ENCODE data around the gene ACER1.
"Not testable (repeated sequence)": the region's sequence is repeated elsewhere in the genome, so short reads cannot be mapped to it uniquely, and the experiment has no call there.

Gene ACER1

GRCh38 chr19:6355321-6356040 lies 22.1 kb upstream of the ACER1 start:
- DNase-seq, result not testable (repeated sequence)

- DNase-seq, result no peak
These were observed 20.8 kb upstream of the ACER1 start for GRCh38 chr19:6354098-6354674.

DNA sequence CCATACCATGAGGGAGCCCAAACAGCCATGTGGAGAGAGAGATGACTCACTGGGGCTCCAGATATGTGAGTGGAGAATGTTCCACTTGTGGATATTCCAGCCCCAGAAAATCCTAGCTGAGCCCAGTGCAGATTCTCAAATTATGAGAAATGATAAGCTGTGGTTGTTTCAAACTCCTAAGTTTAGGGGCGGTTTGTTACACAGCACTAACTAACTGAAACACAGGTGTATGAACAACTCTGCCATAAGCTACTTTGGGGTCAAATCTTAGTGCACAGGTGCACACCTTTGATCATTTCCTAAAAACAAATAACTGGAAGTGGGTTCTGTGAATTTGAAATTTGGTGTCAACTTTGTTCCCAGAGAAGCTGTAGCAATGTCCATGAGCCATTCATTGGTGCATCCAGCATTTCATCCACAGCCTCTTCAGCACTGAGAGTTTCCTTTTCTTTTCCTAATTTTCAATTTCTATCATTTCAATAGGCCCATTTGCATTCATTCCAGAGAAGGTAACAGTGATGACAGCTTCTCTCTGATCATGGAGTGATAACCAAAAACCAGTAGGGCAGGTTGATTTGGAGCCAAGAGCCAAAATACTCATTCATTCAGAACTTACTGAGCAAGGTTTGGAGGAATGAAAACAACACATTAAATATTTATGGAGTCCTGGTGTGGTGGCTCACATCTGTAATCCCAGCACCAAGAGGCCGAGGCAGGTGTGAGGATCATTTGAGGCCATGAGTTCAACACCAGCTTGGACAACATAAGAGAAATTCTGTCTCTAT lies 19.2 kb upstream of the ACER1 start:
- no peak for DNase-seq

GRCh38 chr19:6350688-6351087 lies 17.3 kb upstream of the ACER1 start:
- DNase-seq, result no peak

- DNase-seq, result not testable (repeated sequence)
These were observed 15.9 kb upstream of the ACER1 start for GRCh38 chr19:6349271-6349670.

GRCh38 chr19:6343462-6343861 lies 10.1 kb upstream of the ACER1 start:
- no peak for DNase-seq

DNA sequence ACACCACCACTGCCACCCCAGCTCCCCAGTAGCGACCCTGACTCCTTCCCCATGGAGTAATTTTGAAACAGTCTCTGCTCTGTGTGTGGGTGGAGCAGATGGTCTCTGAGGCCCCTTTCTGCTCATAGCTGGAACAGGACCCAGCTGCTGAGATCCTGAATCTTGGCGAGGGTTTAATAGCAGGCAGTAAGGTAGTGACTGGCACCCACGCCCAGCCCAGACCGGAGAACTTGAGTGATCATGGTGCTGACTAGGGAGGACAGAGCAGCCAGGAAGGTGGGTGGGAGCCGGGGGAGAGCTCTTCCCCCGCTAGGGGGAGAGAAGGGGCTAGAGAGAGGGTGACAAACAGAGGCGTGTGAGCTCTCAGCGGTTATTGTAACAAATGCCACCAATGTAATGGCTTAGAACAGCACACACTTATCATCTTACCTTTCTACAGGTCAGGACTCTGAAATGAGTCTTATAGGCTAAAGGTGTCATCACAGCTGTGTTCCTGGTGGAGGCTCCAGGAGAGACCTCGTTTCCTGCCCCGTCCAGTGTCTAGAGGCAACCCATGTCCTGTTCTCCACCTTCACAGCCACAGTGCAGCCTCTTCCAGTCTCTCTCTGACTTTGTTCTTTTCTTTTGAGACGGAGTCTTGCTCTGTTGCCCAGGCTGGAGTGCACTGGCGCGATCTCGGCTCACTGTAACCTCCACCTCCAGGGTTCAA lies 7.2 kb upstream of the ACER1 start:
- DNase-seq, result no peak

GRCh38 chr19:6334490-6335285 lies 1.3 kb upstream of the ACER1 start:
- DNase-seq, result no peak

- DNase-seq, result no peak
These were observed 6.6 kb downstream of the ACER1 start for GRCh38 chr19:6326815-6327214.

DNA sequence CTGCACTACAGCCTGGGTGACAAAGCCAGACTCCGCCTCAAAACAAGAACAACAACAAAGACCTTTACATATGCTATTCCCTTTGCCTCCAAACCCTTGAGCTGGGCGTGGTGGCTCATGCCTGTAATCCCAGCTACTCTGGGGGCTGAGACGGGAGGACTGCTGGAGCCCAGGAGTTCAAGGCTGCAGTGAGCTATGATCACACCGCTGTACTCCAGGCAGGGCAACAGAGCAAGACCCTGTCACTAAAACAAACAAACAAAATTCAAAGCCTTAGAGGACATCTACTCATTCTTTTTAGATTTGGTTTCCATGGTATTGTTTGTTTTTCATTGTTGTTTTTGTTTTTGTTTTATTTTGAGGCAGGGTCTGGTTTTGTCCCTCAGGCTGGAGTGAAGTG lies 7.8 kb downstream of the ACER1 start:
- no peak for DNase-seq

GRCh38 chr19:6324757-6325156 lies 8.7 kb downstream of the ACER1 start:
- no peak for DNase-seq

GRCh38 chr19:6322284-6322683 lies 11.1 kb downstream of the ACER1 start:
- no peak for DNase-seq

GRCh38 chr19:6319376-6319775 lies 14.0 kb downstream of the ACER1 start:
- DNase-seq, result no peak

- no peak for DNase-seq
These were observed 14.6 kb downstream of the ACER1 start for GRCh38 chr19:6318772-6319171.

GRCh38 chr19:6315646-6316045 lies 17.8 kb downstream of the ACER1 start:
- not testable (repeated sequence) for DNase-seq

GRCh38 chr19:6313398-6313969 lies 19.9 kb downstream of the ACER1 start:
- DNase-seq, result no peak

GRCh38 chr19:6312018-6312417 lies 21.4 kb downstream of the ACER1 start:
- no peak for DNase-seq

- no peak for DNase-seq
These were observed 35.0 kb downstream of the ACER1 start for GRCh38 chr19:6298413-6298812.

- DNase-seq, result no peak
These were observed 36.2 kb downstream of the ACER1 start for GRCh38 chr19:6297202-6297601.

- DNase-seq, result no peak
These were observed 41.4 kb downstream of the ACER1 start for GRCh38 chr19:6292006-6292405.

- DNase-seq, result no peak
These were observed 44.7 kb downstream of the ACER1 start for GRCh38 chr19:6288737-6289136.

DNA sequence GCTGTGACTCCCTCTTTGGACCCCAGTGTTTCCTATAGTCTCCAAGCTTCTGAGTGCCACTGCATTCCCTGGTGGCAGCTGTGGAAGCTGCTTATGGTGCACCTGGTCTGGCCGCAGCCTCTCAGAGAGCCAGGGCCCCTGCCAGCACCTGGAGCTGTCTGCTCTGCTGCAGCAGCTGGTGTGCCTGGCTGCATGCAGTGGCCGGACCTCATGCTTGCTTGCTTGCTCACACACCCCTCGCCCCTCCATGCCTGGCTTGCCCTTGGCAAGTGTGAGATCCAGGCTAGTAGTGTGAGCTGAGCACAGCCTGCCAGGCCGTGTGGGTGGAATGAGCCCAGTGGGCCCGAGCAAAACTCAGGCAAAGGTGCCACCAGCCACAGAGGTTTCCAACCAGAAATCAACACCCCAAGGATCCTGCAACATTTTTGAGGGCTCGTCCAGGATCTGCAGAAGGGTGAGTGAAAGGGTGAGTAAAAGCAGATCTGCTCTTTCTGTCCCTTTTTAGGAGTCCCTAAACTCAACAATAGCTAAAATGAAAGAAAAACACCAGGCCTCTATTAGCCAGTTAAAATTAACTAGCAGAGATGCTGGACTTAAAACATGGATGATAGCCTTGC lies 46.0 kb downstream of the ACER1 start:
- DNase-seq, result no peak
